BE2C (cell line): ENCODE results near the gene ADCK2.

Experiments
- DNase-seq: peaks from one replicate; pipeline ENCODE4 v3.0.0-alpha.2; 2020
- H3K27me3 ChIP-seq: fragments of 250-450 bp; sonication (Bioruptor Pico); 2 replicates; pipeline ENCODE4 v1.5.1; 2020; ENCODE audit warnings: mild to moderate bottlenecking
- H3K36me3 ChIP-seq: fragments of 250-450 bp; sonication (Bioruptor Pico); 2 replicates; pipeline ENCODE4 v1.5.1; 2020; ENCODE audit warnings: mild to moderate bottlenecking
- H3K4me1 ChIP-seq: fragments of 250-450 bp; sonication (Bioruptor Pico); 2 replicates; pipeline ENCODE4 v1.5.1; 2020
- H3K4me3 ChIP-seq: 2 replicates; pipeline ENCODE4 v1.5.1; 2011; ENCODE audit warnings: low read depth, low read length
- H3K9me3 ChIP-seq: fragments of 250-450 bp; sonication (Bioruptor Pico); 2 replicates; pipeline ENCODE4 v1.5.1; 2020
- TF ChIP-seq, protein P1 (sequence below): IDR thresholded peaks from 2 replicates; pipeline ENCODE4 v1.5.1; 2012; ENCODE audit warnings: mild to moderate bottlenecking, low read depth, low read length

The ADCK2 gene

DNA sequence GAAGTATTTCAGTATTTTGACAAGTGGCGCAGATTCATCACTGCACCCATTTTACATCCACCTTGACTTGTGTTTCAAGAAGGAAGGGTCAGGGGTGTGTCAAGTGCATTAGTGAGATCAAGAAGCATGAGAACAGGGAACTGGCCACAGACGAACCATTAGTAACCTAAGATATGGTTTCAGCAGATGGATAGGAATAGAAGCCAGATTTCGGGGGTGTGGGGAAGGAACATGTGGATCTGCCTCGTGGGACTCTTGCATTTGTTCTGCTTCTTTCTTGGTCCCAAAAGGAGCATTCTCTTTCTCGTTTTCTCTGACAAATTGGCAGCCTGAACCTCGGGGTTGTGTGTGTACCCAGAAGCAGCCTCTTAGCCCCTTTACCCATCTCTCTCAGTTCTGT is 41.7 kb upstream of the ADCK2 start:
- TF ChIP-seq, protein P1, sequence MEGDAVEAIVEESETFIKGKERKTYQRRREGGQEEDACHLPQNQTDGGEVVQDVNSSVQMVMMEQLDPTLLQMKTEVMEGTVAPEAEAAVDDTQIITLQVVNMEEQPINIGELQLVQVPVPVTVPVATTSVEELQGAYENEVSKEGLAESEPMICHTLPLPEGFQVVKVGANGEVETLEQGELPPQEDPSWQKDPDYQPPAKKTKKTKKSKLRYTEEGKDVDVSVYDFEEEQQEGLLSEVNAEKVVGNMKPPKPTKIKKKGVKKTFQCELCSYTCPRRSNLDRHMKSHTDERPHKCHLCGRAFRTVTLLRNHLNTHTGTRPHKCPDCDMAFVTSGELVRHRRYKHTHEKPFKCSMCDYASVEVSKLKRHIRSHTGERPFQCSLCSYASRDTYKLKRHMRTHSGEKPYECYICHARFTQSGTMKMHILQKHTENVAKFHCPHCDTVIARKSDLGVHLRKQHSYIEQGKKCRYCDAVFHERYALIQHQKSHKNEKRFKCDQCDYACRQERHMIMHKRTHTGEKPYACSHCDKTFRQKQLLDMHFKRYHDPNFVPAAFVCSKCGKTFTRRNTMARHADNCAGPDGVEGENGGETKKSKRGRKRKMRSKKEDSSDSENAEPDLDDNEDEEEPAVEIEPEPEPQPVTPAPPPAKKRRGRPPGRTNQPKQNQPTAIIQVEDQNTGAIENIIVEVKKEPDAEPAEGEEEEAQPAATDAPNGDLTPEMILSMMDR: no peak
- DNase-seq: no peak
- Histone ChIP-seq H3K27me3 (no peaks in the 10 kb centered on the region), H3K4me1 (peaks cover 12% of the 10 kb centered on the region), H3K4me3 (no peak overlapping the region), H3K36me3 (no peaks in the 10 kb centered on the region), H3K9me3 (no peaks in the 10 kb centered on the region)

DNA sequence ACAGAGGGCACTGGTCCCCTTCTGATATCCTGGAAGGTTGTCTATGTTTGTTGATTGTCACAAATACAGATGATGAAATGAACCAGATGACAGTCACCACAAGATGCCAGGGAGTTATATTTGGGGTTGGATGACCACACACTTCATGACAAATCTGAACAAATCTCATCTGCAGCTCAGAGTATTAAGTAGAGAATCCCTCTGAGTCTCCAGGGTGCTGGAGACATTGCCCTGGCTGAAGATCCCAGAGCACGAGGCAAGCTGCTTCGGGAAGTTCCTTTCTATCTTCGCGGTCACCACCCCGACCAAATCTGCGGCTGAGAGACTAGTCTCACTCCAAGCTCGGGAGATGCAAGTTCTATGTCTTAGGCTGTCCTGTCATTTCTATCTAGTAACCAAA is 41.1 kb upstream of the ADCK2 start:
- Histone ChIP-seq H3K4me1 (peaks cover 7% of the 10 kb centered on the region), H3K9me3 (no peaks in the 10 kb centered on the region), H3K27me3 (no peaks in the 10 kb centered on the region), H3K4me3 (no peak overlapping the region), H3K36me3 (no peaks in the 10 kb centered on the region)
- TF ChIP-seq, protein P1: no peak
- DNase-seq: no peak

DNA sequence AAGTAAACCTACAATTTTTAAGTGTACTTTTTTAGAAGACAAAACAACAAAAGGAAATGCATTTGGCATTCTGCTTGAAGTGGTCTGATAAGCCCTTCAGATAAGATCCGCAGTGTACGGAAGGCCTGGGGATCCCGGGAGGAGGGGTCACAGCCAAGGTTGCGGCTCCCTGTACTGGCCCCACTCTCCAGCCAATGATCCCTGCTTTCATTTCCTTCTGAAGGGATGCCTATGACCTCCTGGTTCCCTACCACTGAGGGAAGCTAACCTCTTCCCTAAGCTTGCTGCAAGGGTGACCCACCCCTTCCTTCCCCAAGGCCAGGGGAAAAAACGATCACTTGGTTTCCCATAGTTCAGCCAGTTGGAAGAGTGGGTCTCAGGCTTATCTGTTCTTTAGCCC is 37.4 kb upstream of the ADCK2 start:
- H3K9me3 ChIP-seq: no peaks in the 10 kb centered on the region
- no peak overlapping the region for H3K4me3 ChIP-seq
- DNase-seq: no peak
- no peaks in the 10 kb centered on the region for H3K27me3 ChIP-seq
- TF ChIP-seq, protein P1: no peak
- peaks cover 3% of the 10 kb centered on the region; the same call in 1 of the 2 replicates for H3K4me1 ChIP-seq
- no peaks in the 10 kb centered on the region for H3K36me3 ChIP-seq

DNA sequence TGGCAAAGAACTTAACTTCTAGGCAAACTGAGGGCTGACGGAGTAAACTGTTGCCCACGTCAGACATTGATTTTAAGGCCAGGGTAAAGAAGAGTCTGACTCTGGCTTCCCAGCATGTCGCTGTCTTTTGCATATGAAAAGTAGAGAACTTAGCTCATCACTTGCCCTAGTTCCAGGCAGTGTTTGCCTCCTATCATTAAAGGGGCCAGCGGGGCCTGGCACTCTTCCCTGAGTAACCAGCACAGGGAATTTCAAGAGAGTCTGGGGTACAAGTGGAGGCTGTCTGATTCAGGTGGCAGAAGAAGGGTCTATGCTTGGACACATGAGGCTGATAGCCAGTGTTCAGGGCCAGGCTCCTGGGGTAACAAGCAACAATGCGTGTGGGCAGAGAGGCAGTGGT is 36.9 kb upstream of the ADCK2 start:
- Histone ChIP-seq H3K27me3 (no peaks in the 10 kb centered on the region), H3K9me3 (no peaks in the 10 kb centered on the region), H3K4me3 (no peak overlapping the region), H3K36me3 (no peaks in the 10 kb centered on the region), H3K4me1 (peaks cover 3% of the 10 kb centered on the region; the same call in 1 of the 2 replicates)
- TF ChIP-seq, protein P1: no peak
- no peak for DNase-seq

DNA sequence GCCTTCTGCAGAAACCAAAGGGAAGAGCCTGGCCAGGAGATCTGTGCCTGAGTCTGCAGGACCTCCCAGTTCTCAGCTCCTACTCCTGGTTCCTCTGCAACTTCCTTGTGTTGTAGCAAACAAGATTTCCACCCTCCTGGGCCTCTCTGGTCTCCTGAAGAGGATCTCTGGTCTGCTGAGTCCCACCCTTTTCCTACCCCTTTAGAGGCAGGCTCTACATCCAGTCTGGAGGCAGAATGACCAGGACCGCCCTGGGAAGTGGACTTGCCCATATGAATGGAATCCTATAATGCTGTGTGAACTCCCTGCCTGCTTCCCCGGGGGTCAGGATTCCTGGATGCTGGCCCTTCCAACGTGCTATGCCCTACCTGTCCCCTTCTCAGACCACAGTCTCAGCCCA is 35.3 kb upstream of the ADCK2 start:
- Histone ChIP-seq H3K9me3 (no peaks in the 10 kb centered on the region), H3K27me3 (no peaks in the 10 kb centered on the region), H3K4me3 (no peak overlapping the region), H3K36me3 (no peaks in the 10 kb centered on the region), H3K4me1 (peaks cover 6% of the 10 kb centered on the region; the same call in 1 of the 2 replicates)
- DNase-seq: no peak
- TF ChIP-seq, protein P1: no peak

DNA sequence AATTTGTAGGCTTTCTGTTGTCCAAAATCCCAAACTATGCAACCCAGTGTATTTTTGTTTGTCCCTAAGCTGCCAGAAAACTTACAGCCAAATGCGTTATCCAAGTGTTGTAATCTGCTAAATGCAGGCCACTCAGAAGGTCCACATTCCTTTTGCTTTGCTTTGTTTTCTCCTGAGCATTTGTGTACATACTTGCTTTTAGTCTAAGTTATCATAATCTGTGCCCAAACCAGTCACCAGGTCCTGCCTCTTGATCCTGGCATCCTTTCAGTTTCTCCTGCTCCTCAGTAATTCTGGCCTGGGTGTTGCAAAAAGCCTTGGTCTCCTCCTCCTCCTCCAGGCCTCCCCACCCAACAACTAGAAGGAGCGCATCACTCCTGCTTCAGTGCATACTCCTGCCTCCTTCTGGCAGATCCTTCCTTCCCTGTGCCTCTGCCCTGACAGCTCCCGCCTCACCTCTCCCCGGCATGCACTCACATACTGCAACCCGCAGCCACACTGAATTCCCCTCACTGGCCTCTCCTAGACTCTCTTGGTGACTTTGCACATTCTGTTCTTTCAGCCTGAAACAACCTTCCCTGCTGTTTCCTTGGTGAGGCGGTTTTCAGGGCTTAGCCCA is 34.5 kb upstream of the ADCK2 start:
- H3K4me3 ChIP-seq: no peak overlapping the region
- H3K36me3 ChIP-seq: no peaks in the 10 kb centered on the region
- no peaks in the 10 kb centered on the region for H3K9me3 ChIP-seq
- H3K27me3 ChIP-seq: no peaks in the 10 kb centered on the region
- no peak for DNase-seq
- H3K4me1 ChIP-seq: peaks cover 6% of the 10 kb centered on the region; the same call in 1 of the 2 replicates
- TF ChIP-seq, protein P1: no peak; the same call in 1 of the 2 replicates
